HUDEP-2 (cell line): ENCODE measurements around the gene VDR.

Experiments
- DNase-seq, 76 experiments: peaks; one replicate each; lab custom pipeline; 2025; ENCODE audit not compliant: unreplicated experiment in 76 of 76; lab: John Stamatoyannopoulos, UW

The VDR gene

DNA sequence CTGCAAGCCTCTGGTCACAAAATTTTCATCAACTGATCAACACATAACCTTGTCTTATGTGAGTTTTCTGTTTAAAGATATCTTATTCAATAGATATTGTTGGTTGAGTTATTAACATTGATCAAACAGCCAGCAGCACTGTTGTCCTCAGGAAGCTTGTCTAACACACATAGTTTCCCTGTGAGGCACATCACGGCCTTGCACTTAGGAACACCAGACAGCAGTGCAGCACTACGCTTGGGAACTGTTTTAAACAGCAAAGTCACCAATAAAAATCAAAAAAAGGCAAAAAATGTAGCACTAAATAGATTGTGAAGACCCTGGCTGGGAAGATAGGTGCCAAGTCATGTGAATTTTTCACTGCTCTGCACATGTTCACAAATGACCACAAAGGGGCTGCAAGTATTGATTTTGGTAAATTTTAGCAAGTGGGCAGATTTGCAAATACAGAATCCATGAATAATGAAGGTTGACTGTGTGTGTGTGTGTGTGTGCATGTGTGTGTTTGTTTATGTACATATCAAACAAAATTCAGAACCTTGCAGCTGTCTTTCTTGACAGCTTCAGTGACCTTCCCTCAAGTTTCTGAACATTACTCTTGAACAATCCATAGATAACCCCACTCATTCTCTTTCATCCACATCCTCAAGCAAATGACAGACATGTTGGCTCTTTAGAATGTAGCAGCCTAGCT lies 28.9 kb downstream of the VDR start:
- DNase-seq = no peak

DNA sequence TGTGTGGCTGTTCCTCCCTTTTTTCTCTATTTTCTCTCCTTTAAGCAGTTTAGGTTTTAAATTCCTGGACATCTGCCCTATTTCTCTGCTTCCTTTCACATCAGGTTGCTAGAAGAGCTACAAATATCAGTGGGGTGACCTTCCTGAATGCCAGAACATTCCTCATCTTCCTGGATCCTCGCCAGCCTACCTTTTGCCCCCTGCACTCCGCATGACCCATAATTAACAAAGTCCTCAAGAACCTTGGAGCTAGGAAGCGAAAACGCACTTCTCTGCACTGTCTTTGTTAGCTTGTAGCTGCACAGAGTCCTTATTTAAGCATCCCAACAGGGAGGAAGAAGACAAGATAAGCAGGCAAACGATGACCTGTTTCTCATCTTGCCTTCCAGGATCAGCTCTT lies 30.5 kb downstream of the VDR start:
- no peak for DNase-seq

DNA sequence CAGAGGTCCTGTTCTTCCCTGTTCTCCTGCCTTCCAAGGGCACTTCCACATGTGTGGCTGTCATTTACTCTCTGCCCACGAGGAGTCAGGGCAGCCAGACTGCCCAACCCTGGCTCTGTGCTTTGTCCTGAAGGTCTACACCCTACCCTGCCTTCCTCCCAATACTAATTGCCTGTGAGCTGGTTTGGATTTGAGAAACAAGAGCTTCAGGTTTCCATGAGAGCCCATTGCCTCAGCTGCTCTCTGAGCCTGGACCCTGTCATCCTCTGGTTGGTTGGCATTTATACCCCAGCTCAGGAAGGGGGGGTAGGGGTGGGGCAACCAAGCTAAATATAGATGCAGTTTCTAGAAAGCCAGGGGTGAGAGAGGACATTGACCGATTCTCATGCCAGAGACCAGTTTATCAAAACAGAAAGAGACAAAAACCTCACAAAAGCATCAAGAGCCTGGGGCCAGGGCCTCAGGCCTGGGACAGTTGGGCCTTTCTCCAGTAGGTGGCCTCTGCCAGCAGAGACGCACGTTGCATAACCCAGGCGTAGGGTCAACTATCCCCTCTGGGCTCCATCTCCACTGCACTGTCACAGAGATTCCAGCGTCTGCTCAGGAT lies 34.5 kb downstream of the VDR start:
- peak in 7 of 76 experiments; percentile 4 to 14 (median 10) for DNase-seq

DNA sequence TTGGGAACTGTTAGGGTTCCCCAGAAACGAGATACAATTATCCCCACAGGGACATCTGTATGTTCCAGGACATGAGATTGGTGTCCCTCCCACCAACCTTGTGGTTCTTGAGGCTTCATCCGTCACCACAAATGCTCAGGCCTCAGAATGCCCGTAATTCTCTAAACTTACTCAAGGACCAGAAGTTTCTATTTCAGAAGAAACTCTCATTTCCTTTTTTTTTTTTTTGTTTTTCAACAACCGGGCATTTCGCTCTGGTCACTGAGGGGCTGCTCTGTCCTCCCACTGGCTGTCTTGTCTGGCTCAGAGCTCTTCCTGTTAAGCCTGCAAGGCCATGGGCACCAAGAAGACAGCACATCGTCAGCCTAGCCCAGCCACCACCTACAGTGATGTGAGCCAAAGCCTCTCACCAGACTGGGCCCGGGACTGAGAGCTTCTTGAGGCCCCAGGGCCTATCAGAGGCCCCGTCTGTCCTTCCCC lies 36.2 kb downstream of the VDR start:
- no peak for DNase-seq

DNA sequence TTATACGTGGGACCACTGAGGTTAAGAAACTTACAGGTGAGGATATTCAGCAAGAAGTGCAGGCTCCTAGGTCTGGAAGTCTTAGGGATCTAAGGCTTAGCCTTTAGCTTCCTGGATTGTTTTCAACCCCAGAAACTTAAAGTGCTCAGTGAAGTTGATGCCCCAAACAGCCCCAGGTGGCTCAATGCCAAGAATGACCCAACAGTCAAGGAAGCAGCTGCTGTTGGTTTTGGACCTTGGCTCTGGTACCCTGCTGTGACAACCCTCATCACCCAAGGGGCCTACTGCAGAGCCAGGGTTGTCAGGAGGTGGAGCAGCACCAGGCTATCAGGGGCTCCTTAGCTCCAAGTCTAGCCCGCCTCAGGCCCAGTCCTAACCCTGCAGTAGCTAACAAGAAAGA lies 36.8 kb downstream of the VDR start:
- DNase-seq = no peak

DNA sequence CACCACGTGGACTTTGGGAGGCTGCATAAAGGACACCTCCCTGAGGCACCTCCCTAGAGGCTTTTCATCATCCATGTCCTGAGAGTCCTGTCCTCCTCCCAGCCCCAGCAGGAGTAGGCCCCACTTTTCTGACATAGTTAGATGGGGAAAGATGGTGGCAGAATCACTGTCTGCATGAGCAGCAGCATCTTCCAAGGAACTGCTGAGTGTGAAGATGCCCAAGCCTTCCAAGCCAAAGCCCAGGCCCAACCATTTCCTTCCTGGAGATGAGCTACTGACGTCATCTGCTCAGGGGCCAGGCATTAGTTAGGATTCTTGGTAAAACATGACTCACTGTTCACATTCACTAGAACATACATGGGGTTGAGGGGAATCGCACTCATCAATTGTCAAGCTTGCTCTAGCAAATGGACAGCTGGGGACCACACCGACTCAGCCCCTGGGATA lies 37.3 kb downstream of the VDR start:
- no peak for DNase-seq

DNA sequence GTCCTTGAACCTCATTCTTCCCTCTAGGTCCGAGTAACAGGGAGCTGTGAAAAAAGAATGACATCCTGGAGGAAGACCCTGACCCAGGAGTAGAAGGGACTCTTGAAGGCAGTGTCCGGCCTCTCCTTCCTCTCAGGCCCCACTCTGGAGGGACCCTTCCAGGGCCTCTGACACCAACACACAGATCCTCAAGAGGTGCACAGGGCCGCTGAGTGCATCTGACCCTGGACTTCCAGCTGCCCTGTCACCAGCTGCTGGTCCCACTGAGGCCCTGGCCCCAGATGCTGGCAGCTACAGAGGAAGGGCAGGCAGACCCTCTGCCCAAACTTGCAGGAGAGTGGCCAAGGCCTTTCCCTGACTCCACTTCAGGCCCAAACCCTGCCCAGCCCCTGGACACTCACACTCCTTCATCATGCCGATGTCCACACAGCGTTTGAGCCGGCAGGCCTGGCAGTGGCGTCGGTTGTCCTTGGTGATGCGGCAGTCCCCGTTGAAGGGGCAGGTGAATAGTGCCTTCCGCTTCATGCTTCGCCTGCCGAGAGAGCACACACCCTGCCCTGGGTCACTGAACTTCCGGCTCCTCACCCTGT lies 40.1 kb downstream of the VDR start:
- no peak for DNase-seq

DNA sequence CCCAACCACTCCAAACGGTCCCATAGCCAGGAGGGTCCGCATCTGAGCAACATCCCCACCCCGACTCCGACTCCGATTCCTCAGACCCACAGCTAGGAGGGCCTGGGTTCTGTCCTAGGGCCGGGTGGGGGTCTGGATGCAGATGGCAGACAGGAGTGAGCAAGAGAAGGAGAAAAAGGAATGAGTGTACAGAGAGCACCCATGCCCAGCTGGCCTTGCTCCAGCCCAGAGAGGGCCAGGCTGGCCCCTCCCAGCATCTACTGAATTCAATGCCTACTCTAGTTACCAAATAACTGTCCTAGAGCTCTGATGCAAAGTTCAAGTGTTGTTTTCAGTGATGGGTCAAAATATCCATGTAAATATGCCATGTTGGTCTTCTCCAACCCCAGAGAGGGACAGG lies 40.8 kb downstream of the VDR start:
- DNase-seq = no peak

DNA sequence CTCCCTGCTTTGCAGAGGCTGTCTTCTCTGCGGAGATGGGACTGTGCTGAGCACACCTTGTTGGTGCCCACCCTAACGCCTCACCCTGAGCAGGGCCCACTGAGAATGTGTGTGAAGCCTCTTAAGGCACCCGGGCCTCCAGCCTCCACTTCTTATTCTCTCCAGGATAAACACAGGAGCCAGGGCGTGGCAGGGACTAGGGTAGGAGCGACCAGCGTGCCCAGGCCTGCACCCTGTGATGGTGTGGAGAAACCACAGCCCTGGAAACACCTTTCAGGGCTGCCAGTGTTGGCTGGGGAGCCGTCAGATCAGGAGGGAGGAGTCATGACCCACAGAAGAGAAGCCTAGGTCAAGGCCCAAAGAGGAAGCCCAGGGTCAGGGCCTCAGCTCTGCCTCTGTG lies 41.3 kb downstream of the VDR start:
- no peak for DNase-seq

DNA sequence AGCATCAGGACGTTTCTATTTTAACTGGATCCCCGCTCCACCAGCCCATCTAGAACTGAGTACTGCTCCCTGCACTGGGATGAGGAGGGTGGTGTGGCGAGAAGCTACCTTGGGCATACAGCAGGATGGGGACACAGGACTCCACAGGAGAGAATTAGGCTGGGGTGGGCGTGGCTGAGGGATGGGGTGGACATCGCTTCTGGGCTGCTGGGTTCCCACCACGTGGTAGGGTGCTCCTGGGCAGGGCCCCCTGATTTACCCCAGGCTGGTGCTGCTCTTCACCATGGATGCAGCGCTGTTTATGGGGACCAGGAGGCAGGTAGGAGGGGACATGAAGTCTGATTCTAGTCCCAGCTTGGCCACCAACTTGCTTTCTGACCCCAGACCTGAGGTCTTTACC lies 41.9 kb downstream of the VDR start:
- no peak for DNase-seq

DNA sequence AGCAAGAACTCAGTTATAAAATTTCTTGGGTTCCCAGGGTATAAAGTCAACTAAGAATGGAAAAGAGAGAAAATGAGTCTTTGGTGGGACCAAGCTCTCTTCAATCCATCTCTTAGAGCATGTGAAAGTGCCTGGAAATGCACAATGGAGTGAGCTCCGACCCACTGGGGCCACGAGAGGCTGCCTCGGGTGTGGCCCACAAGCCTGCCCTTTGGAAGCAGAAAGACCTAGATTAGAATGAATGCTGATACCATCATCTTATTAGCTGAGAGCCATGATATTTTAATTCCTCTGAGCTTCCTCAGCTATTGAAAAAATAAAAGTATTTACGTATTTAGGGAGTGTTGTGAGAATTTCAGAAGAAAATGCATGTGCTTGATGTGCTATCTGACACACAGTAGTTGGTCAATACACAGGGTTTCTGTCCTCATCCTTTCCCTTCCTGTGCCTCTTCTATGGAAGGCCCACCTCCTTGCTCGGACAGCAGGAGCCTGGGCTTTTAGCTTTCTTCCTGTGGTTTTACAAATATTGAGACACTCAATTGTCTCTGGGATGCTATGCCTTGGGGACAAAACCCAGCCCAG lies 42.5 kb downstream of the VDR start:
- DNase-seq = no peak

DNA sequence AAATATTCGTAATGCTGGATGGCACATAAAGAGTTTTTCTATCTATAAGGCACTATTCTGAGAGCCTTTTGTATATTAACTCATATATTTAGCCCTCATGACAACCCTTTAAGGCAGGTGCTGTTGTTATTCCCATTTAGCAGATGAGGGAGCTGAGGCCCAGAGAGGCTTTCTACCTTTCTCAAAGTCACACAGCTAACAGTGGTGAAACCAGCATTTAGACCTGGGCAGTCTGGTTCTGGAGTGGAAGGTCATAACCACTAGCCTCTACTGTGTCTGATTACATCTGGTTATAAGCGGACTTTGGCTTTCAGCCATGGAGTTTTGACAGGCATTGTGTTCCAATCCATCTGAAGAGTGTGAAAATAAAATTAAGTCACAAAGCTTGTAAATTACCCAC lies 43.9 kb downstream of the VDR start:
- no peak for DNase-seq

DNA sequence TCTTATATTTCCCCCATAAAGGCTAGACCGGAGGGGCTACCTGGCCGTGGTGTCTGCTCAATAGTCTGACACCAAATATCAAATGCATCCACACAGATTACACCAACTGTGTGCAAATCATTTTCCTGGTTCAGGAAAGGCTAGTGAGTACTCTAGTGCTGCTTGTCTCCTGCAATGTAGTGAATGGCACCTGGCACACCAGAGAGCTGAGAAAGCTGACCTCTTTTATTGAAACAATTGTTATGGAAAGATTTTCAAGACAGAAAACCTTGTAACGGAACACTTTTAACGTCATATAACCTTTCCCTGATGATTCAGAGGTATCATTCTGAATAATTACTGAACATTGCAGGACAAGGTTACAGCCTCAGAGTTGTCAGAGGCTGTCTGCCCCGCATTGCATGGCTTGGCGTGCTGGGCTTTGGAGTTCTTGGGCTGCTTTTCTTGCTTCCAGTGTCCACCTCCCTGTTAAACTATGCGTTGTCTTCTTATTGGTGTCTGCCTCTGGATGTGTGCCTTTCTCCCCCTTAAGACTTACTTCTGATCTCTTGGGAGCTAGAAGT lies 44.4 kb downstream of the VDR start:
- no peak for DNase-seq

DNA sequence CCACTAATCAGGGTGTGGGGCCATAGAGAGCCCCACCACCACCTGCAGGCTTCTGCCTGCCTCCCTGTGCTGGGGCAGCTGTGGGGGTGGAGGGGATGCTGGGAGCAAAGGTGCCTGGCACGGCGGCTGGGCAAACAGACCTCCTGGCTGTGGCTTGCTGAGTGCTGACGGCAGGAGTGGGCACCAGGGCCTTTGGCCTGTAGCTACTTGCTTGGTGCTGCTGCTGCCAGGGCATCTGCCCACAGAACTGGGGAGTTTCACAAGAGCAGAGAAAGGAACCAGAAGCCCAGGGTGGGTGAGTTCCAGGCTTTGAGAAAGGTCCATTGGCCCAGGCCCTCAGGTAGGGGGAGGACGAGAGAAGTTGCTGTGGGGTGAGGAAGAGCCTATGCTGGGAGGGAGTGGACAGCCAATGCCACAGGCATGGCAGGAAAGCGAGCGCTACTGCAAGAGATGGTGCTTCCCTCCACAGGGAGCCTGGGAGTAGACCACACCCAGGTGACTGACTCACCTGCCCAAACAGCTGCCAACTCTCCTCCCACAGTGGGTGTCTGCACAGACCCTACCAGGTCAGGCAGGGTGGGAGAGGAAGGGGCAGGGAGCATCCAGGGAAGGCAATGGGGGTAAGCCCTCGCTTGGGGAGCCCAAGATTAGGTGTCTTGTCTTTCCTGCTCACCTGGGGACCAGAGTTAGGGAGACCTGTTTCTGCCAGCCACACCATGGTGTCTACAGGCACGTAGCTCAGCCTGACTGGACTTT lies 46.1 kb downstream of the VDR start:
- DNase-seq = no peak

DNA sequence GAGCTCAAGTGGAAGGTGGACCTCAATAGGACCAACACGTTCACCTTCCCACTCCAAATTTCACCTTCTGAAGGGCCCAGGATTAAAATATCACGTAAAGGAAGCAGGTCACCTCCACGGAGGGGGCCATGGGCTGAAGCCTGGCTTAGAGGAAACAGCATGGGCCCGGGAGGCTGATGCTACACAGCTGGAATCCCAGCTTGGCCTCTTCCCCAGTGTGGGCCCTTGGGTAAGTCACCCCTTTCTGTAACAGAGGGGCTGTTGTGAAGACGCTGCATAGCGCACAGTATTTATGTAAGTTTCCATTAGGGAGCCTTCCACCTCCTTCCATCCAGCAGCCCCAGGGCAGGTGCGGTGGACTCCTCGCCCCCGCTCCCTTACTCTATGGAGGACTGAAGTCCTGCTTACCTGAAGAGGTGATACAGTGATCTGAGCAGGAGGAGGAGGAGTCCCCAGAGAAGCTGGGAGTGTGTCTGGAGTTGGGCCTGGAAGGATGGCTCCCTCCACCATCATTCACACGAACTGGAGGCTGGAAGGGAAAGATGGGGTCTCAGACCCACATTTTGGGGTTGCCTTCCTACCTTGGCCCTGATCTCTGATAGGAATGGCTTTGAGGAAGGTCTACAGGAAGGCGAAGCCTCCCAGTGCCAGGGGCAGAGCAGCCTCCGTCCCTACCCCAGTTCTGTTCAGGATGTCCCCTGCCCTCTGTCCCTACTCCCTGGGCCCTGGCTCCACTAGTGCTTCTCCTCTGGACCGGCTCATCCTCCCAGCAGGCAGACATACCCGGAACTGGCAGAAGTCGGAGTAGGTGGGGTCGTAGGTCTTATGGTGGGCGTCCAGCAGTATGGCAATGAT lies 47.8 kb downstream of the VDR start:
- DNase-seq = no peak

DNA sequence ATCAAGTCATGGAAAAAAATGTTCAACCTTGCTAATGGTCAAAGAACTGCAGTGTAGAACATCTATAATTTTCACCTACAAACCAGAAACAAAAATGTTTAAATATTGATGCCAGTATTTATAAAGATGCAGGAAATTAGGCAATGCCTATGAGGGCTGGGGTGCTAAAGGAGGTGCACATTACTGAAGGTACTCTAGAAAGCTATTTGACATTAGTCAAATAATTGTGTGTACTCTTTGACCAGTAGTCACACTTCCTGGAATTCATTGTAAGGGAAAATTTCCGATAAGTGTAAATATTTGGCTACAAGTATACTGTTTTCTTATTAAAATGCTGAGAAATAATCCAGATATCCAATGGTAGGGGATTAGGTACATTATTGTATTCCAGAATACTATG lies 48.7 kb downstream of the VDR start:
- no peak for DNase-seq

DNA sequence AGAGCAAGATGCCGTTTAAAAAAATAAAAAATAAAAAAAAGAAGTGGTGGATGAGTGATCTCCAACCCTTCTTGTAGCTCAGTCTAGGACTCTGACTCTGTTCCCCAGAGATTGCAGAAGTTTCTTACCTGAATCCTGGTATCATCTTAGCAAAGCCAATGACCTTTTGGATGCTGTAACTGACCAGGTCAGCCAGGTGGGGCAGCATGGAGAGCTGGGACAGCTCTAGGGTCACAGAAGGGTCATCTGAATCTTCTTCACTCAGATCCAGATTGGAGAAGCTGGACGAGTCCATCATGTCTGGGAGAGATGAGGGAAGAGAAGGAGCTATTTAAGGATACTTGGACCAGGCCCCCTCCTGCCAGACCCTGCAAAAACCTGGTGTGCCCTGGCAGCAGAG lies 49.3 kb downstream of the VDR start:
- DNase-seq = no peak

DNA sequence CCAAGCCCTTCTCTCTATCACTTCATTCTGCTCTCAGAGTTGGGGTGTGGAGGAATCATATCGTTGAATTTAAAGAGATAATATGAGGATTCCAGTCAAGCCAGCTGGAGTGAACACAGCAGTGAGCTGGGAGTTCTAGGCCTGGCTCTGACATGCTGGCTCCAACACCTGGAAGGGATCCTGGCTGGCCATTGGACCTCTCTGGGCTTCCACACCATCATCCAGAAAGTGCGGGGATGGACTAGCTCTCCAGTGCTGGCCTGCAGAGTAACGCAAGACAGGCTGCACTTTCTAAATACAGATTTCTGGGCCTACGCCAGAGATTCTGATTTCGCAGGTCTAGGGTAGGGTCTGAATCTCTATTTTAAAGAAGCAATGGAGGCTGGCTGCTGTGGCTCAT lies 50.3 kb downstream of the VDR start:
- DNase-seq = no peak

DNA sequence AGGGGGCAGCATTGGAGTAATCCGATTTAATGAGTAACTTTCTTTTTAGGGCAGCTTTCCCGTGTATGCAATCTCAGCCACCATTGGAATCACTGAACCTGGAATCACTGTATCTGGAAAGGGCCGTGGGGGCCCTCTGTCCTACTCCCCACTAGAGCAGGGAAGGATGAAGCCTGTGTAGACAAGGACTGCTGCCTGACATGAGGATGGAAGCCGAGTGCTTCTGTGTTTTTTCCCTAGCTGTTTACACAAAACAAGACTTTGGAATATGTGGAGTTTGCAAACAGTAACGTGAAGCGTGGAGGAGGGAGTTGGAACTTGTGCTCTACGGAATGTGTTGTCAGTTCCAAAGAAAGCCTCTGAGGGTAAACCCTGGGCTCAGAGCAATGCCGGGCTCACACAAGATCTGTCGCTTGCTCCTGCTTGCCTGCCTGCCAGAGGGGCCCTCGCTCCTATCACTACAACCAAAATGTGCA lies 52.7 kb downstream of the VDR start:
- DNase-seq = no peak
